Gastrocnemius medialis (tissue), 4 donors: ENCODE data around the gene DCAF12.

ENCODE experiments used
- POLR2A ChIP-seq, 2 donors: fragments of 450-650 bp; IDR thresholded peaks; one replicate each; pipeline ENCODE4 v1.6.1; 2017; ENCODE audit warnings: antibody characterized with exemption in 2 of 2, mild to moderate bottlenecking in 2 of 2, moderate library complexity in 2 of 2
- TF ChIP-seq, protein P1 (sequence below), 5 experiments: fragments of 450-650 bp in 3 of 5; fragments of 200-600 bp in 2 of 5; sonication (generic) in 2 of 5; IDR thresholded peaks in 4 of 5; conservative IDR thresholded peaks in 1 of 5; 1 replicate in 4 of 5; 2 replicates in 1 of 5; pipeline ENCODE4 v1.5.1; 2016 to 2019; ENCODE audit warnings: antibody characterized with exemption in 5 of 5, mild to moderate bottlenecking in 3 of 5, moderate library complexity in 3 of 5

DNA sequence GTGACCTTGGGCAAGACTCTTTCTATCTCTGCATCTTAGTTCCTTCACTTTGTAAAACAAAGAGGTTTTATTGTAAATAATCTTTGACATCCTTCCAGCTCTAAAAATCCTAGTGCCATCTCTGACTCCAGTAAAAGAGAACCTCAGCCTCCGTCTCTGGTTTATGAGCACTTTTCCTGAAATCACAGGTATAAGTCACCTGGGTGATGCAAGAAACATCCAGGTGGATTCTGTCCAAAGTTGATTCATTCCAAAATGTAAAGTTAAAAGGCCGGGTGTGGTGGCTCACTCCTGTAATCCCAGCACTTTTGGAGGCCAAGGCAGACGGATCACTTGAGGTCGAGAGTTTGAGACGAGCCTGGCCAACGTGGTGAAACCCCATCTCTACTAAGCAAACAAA is 56.7 kb downstream of the DCAF12 start:
- TF ChIP-seq, protein P1, sequence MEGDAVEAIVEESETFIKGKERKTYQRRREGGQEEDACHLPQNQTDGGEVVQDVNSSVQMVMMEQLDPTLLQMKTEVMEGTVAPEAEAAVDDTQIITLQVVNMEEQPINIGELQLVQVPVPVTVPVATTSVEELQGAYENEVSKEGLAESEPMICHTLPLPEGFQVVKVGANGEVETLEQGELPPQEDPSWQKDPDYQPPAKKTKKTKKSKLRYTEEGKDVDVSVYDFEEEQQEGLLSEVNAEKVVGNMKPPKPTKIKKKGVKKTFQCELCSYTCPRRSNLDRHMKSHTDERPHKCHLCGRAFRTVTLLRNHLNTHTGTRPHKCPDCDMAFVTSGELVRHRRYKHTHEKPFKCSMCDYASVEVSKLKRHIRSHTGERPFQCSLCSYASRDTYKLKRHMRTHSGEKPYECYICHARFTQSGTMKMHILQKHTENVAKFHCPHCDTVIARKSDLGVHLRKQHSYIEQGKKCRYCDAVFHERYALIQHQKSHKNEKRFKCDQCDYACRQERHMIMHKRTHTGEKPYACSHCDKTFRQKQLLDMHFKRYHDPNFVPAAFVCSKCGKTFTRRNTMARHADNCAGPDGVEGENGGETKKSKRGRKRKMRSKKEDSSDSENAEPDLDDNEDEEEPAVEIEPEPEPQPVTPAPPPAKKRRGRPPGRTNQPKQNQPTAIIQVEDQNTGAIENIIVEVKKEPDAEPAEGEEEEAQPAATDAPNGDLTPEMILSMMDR (IDR thresholded peaks at IDR 0.05 in 4 of 5, conservative IDR thresholded peaks at IDR 0.05 in 1 of 5), result no peak
- TF ChIP-seq POLR2A (IDR thresholded peaks at IDR 0.05), result no peak
